H1 (cell line): ENCODE data around the gene SH3BGRL. TPM values are rescaled to one million over a fixed set of nuclear protein-coding genes. Genes with fewer than 3 reads are reported as not detected.

Experiments
- CTCF ChIA-PET: fragments of 300-600 bp; sonication (Branson Sonifier 250); formaldehyde crosslinking; loops from one replicate; lab custom pipeline; 2021; ENCODE audit not compliant: partially characterized antibody; lab: Charles Lee
- POLR2A ChIA-PET: fragments of 300-600 bp; sonication (Branson Sonifier 250); formaldehyde crosslinking; loops from one replicate; lab custom pipeline; 2021; ENCODE audit warnings: inconsistent platforms; ENCODE audit not compliant: partially characterized antibody; lab: Charles Lee
- DNase-seq, 2 experiments: peaks; one replicate each; pipeline versions ENCODE4 v3.0.0 to v3.0.0-alpha.2; 2010 to 2022; ENCODE audit warnings: low spot score in 2 of 2, low read depth in 1 of 2, mixed read lengths in 1 of 2
- FAIRE-seq: peaks from 2 replicates; lab custom pipeline; 2011; peaks lifted over from hg19 to GRCh38; lab: Jason Lieb, UNC
- H2AFZ ChIP-seq: 2 replicates; pipeline ENCODE4 v1.8.1; 2012; ENCODE audit warnings: low read length, inconsistent platforms
- H2AK5ac ChIP-seq: 2 replicates; pipeline ENCODE4 v1.6.1; 2013; ENCODE audit warnings: low read depth, low read length
- H2BK120ac ChIP-seq: replicated peaks from 2 replicates; pipeline ENCODE3; 2013; ENCODE audit warnings: low read depth, low read length, inconsistent platforms
- H2BK12ac ChIP-seq: 2 replicates; pipeline ENCODE4 v1.6.1; 2013; ENCODE audit warnings: low read depth, low read length
- H2BK15ac ChIP-seq: 2 replicates; pipeline ENCODE4 v1.6.1; 2013; ENCODE audit warnings: low read length
- H2BK20ac ChIP-seq: 2 replicates; pipeline ENCODE4 v1.6.1; 2013; ENCODE audit warnings: low read length
- H2BK5ac ChIP-seq: 2 replicates; pipeline ENCODE4 v1.6.1; 2013; ENCODE audit warnings: low read depth, low read length
- H3K14ac ChIP-seq: 2 replicates; pipeline ENCODE4 v1.6.1; 2013; ENCODE audit warnings: inconsistent platforms; ENCODE audit not compliant: insufficient read length
- H3K18ac ChIP-seq: 2 replicates; pipeline ENCODE4 v1.6.1; 2013; ENCODE audit warnings: low read length; ENCODE audit errors: extremely low read depth
- H3K23ac ChIP-seq: 2 replicates; pipeline ENCODE4 v1.6.1; 2013; ENCODE audit warnings: inconsistent platforms; ENCODE audit not compliant: insufficient read length
- H3K23me2 ChIP-seq: 2 replicates; pipeline ENCODE4 v1.6.1; 2013; ENCODE audit warnings: low read depth, low read length
- H3K27ac ChIP-seq: 2 replicates; pipeline ENCODE4 v1.6.1; 2011; ENCODE audit warnings: low read depth, low read length, inconsistent platforms
- H3K27me3 ChIP-seq, 4 experiments: replicated peaks in 1 of 4; 1 replicate in 1 of 4; 2 replicates in 3 of 4; pipeline versions ENCODE4 v1.6.1 to v1.8.1; 2011 to 2013; ENCODE audit warnings: low read length in 3 of 4, mild to moderate bottlenecking in 3 of 4, inconsistent platforms in 2 of 4, mixed read lengths in 2 of 4, moderate library complexity in 1 of 4; ENCODE audit not compliant: control insufficient read depth in 3 of 4, insufficient read depth in 3 of 4; ENCODE audit errors: extremely low read depth in 1 of 4
- H3K36me3 ChIP-seq, 4 experiments: 2 replicates each; pipeline versions ENCODE4 v1.6.1 to v1.8.1; 2011 to 2013; ENCODE audit warnings: mild to moderate bottlenecking in 4 of 4, low read length in 3 of 4, moderate library complexity in 2 of 4, control low read depth in 1 of 4, inconsistent platforms in 1 of 4; ENCODE audit not compliant: insufficient read depth in 4 of 4, control insufficient read depth in 2 of 4
- H3K4ac ChIP-seq: replicated peaks from 2 replicates; pipeline ENCODE3; 2013; ENCODE audit warnings: low read length, low read depth, mixed read lengths, inconsistent platforms; ENCODE audit not compliant: insufficient read length
- H3K4me1 ChIP-seq, 4 experiments: replicated peaks in 1 of 4; 1 replicate in 1 of 4; 2 replicates in 3 of 4; pipeline versions ENCODE4 v1.6.1 to v1.8.1; 2011 to 2013; ENCODE audit warnings: low read length in 3 of 4, inconsistent platforms in 2 of 4, mixed read lengths in 1 of 4; ENCODE audit not compliant: insufficient read depth in 4 of 4, control insufficient read depth in 3 of 4
- H3K4me2 ChIP-seq, 2 experiments: 2 replicates each; pipeline versions ENCODE4 v1.6.1 to v1.8.1; 2011 to 2013; ENCODE audit warnings: low read depth in 2 of 2, low read length in 2 of 2, control low read depth in 1 of 2, inconsistent platforms in 1 of 2, mild to moderate bottlenecking in 1 of 2; ENCODE audit not compliant: insufficient read depth in 1 of 2
- H3K4me3 ChIP-seq, 4 experiments: fragments of 200-600, 300-600 bp in 1 of 4; sonication (generic), shearing (Covaris generic), sonication (Bioruptor Twin) in 1 of 4; 2 replicates each; pipeline versions ENCODE4 v1.5.1 to v1.8.1; 2011 to 2016; ENCODE audit warnings: low read length in 4 of 4, low read depth in 3 of 4, control low read depth in 2 of 4, inconsistent platforms in 2 of 4, mild to moderate bottlenecking in 2 of 4, mixed read lengths in 1 of 4, moderate library complexity in 1 of 4; ENCODE audit not compliant: insufficient read depth in 2 of 4; ENCODE audit errors: extremely low read depth in 1 of 4
- H3K56ac ChIP-seq: replicated peaks from 2 replicates; pipeline ENCODE3; 2013; ENCODE audit warnings: low read depth, mild to moderate bottlenecking, mixed read lengths, low read length, inconsistent platforms; ENCODE audit not compliant: insufficient read length
- H3K79me1 ChIP-seq: 2 replicates; pipeline ENCODE4 v1.6.1; 2013; ENCODE audit warnings: low read depth, low read length, control low read depth
- H3K79me2 ChIP-seq, 2 experiments: 2 replicates each; pipeline versions ENCODE4 v1.6.1 to v1.8.1; 2012 to 2013; ENCODE audit warnings: low read length in 2 of 2, mild to moderate bottlenecking in 2 of 2, inconsistent platforms in 1 of 2; ENCODE audit not compliant: insufficient read depth in 2 of 2, control insufficient read depth in 1 of 2
- H3K9ac ChIP-seq, 4 experiments: replicated peaks in 1 of 4; 1 replicate in 1 of 4; 2 replicates in 3 of 4; pipeline versions ENCODE4 v1.6.1 to v1.8.1; 2011 to 2013; ENCODE audit warnings: low read depth in 3 of 4, low read length in 3 of 4, control low read depth in 2 of 4, mild to moderate bottlenecking in 2 of 4, moderate library complexity in 2 of 4, inconsistent platforms in 1 of 4; ENCODE audit errors: extremely low read depth in 1 of 4
- H3K9me3 ChIP-seq, 2 experiments: 2 replicates each; pipeline versions ENCODE4 v1.6.1 to v1.8.1; 2012 to 2013; ENCODE audit warnings: mild to moderate bottlenecking in 2 of 2, moderate library complexity in 2 of 2, control low read depth in 1 of 2, inconsistent platforms in 1 of 2, low read depth in 1 of 2, low read length in 1 of 2, mixed read lengths in 1 of 2; ENCODE audit not compliant: insufficient read depth in 2 of 2
- H4K20me1 ChIP-seq, 2 experiments: replicated peaks in 1 of 2; 2 replicates each; pipeline versions ENCODE3 to v1.8.1; 2011 to 2013; ENCODE audit warnings: inconsistent platforms in 2 of 2, low read length in 2 of 2, mild to moderate bottlenecking in 1 of 2; ENCODE audit not compliant: insufficient read depth in 2 of 2, control insufficient read depth in 1 of 2
- H4K5ac ChIP-seq: 2 replicates; pipeline ENCODE4 v1.6.1; 2013; ENCODE audit warnings: low read length, low read depth, mixed read lengths, inconsistent platforms; ENCODE audit not compliant: insufficient read length
- H4K8ac ChIP-seq: 2 replicates; pipeline ENCODE4 v1.8.0; 2013; ENCODE audit warnings: mild to moderate bottlenecking, moderate library complexity, low read length, inconsistent platforms; ENCODE audit not compliant: insufficient read depth; ENCODE audit errors: extremely low read depth
- H4K91ac ChIP-seq: replicated peaks from 2 replicates; pipeline ENCODE3; 2013; ENCODE audit warnings: low read length, mixed read lengths, inconsistent platforms; ENCODE audit not compliant: insufficient read length
- ATF3 ChIP-seq: IDR thresholded peaks from 2 replicates; pipeline ENCODE4 v1.6.1; 2011; ENCODE audit warnings: low read depth, mild to moderate bottlenecking, low read length; ENCODE audit not compliant: insufficient read depth
- BRCA1 ChIP-seq: IDR thresholded peaks from 2 replicates; pipeline ENCODE4 v1.6.1; 2012; ENCODE audit warnings: low read depth, low read length, improper control_type of control experiment
- CEBPB ChIP-seq: IDR thresholded peaks from 2 replicates; pipeline ENCODE4 v1.6.1; 2012; ENCODE audit warnings: low read depth, low read length
- CTBP2 ChIP-seq: IDR thresholded peaks from 2 replicates; pipeline ENCODE4 v1.7.0; 2011; ENCODE audit warnings: borderline replicate concordance, mild to moderate bottlenecking, moderate library complexity, mixed read lengths, low read length; ENCODE audit not compliant: insufficient read depth, insufficient read length
- EGR1 ChIP-seq: IDR thresholded peaks from 2 replicates; pipeline ENCODE4 v1.6.1; 2011; ENCODE audit warnings: low read depth, low read length, borderline replicate concordance
- EP300 ChIP-seq, 2 experiments: IDR thresholded peaks; 1 replicate in 1 of 2; 2 replicates in 1 of 2; pipeline ENCODE4 v1.6.1; 2011 to 2012; ENCODE audit warnings: low read depth in 2 of 2, low read length in 2 of 2, mild to moderate bottlenecking in 2 of 2, borderline replicate concordance in 1 of 2, inconsistent platforms in 1 of 2, moderate library complexity in 1 of 2
- EZH2 ChIP-seq: fragments of 200-600 bp; sonication (generic); IDR thresholded peaks from 2 replicates; pipeline ENCODE4 v1.7.1; 2012; ENCODE audit warnings: low read depth, mild to moderate bottlenecking, moderate library complexity, low read length, inconsistent platforms; ENCODE audit not compliant: severe bottlenecking
- GTF2F1 ChIP-seq: IDR thresholded peaks from 2 replicates; pipeline ENCODE4 v1.6.1; 2012; ENCODE audit warnings: low read depth, low read length, improper control_type of control experiment, borderline replicate concordance
- MAFK ChIP-seq: IDR thresholded peaks from 2 replicates; pipeline ENCODE4 v1.6.1; 2012; ENCODE audit warnings: low read depth, mild to moderate bottlenecking, improper control_type of control experiment, low read length
- POLR2AphosphoS5 ChIP-seq: IDR thresholded peaks from 2 replicates; pipeline ENCODE4 v1.6.1; 2011; ENCODE audit warnings: low read depth, low read length
- SIN3A ChIP-seq, 2 experiments: IDR thresholded peaks in 1 of 2; conservative IDR thresholded peaks in 1 of 2; 2 replicates each; pipeline ENCODE4 v1.6.1; 2011 to 2012; ENCODE audit warnings: low read length in 2 of 2, improper control_type of control experiment in 1 of 2, low read depth in 1 of 2, mild to moderate bottlenecking in 1 of 2
- SIRT6 ChIP-seq: IDR thresholded peaks from one replicate; pipeline ENCODE4 v1.7.1; 2012; ENCODE audit warnings: low read length, inconsistent platforms
- SIX5 ChIP-seq: IDR thresholded peaks from 2 replicates; pipeline ENCODE4 v1.6.1; 2011; ENCODE audit warnings: mild to moderate bottlenecking, low read depth, low read length
- YY1 ChIP-seq: IDR thresholded peaks from 2 replicates; pipeline ENCODE4 v1.6.1; 2011; ENCODE audit warnings: low read depth, mild to moderate bottlenecking, low read length
- WGBS, 2 experiments: shearing (Covaris generic) in 1 of 2; methylation state at CpG; one replicate each; pipeline versions ENCODE4 v1.1.6 to v1.1.7; 2013 to 2015; ENCODE audit warnings: low lambda C conversion rate in 2 of 2, mixed read lengths in 2 of 2, inconsistent platforms in 1 of 2, low coverage in 1 of 2, missing lambda C conversion rate in 1 of 2; ENCODE audit not compliant: insufficient replicate concordance in 2 of 2, insufficient coverage in 1 of 2, insufficient read length in 1 of 2; ENCODE audit errors: extremely low coverage in 1 of 2, missing lambda C conversion rate in 1 of 2; 5-methylcytosine and 5-hydroxymethylcytosine counted together
- polyA plus RNA-seq, 7 experiments: library from polyadenylated mRNA; depleted of rRNA in 3 of 7; stranded (reverse) in 5 of 7; unstranded in 2 of 7; fragments of >200 nt in 5 of 7; fragments of 200-250 nt in 2 of 7; gene quantifications; 1 replicate in 5 of 7; 2 replicates in 1 of 7; 4 replicates in 1 of 7; pipeline versions ENCODE4 v1.2.1 to v1.2.3, GENCODE V29; 2011 to 2013; ENCODE audit warnings: missing spikeins in 2 of 7, mixed read lengths in 2 of 7
- total RNA-seq: library from RNA; stranded (reverse); fragmentation: NEBNext Ultra II Directional; extraction: Animal tissue kit (Norgen Biotek cat#: 25700); gene quantifications from 2 replicates; pipeline ENCODE4 v1.2.1, GENCODE V29; 2021

Gene SH3BGRL
- total and polyA plus RNA-seq, 2 of the 8 experiments (the other 6 are each of a cell fraction or from before 2014, with no cell fraction given), result 36.3 to 49.6 TPM

- TF ChIP-seq ATF3 (no peak), SIRT6 (no peak), EGR1 (no peak), CTBP2 (no peak), EZH2 (no peak), BRCA1 (no peak), CEBPB (no peak), SIN3A (conservative IDR thresholded peaks at IDR 0.05 in 1 of 2, IDR thresholded peaks at IDR 0.05 in 1 of 2; ENCODE audit: low read depth in 1 of 2, low read length in 2 of 2) (no peak), SIX5 (no peak), GTF2F1 (no peak), EP300 (IDR thresholded peaks at IDR 0.05; ENCODE audit: borderline replicate concordance in 1 of 2, low read depth in 2 of 2, low read length in 2 of 2) (no peak), YY1 (no peak), MAFK (no peak), POLR2AphosphoS5 (no peak)
- H2AK5ac ChIP-seq, result no peak overlapping the region
- H2BK120ac ChIP-seq, result no peak overlapping the region
- H3K18ac ChIP-seq, result no peak overlapping the region
- no peak for DNase-seq
- H3K14ac ChIP-seq, result no peak overlapping the region
- H3K56ac ChIP-seq, result no peak overlapping the region
- H4K20me1 ChIP-seq, result no peaks in the 10 kb centered on the region
- no peaks in the 10 kb centered on the region for H3K36me3 ChIP-seq
- no peaks in the 10 kb centered on the region for H3K4me1 ChIP-seq
- no peak overlapping the region for H3K4ac ChIP-seq
- no peaks in the 10 kb centered on the region for H3K23me2 ChIP-seq
- no peak overlapping the region for H4K5ac ChIP-seq
- no peak overlapping the region for H3K4me3 ChIP-seq
- no peak overlapping the region for H3K4me2 ChIP-seq
- FAIRE-seq, result no peak
- POLR2A ChIA-PET, result no interaction called here
- no peaks in the 10 kb centered on the region for H3K79me1 ChIP-seq
- no peak overlapping the region for H2BK12ac ChIP-seq
- no peaks in the 10 kb centered on the region for H3K27me3 ChIP-seq
- no peak overlapping the region for H4K8ac ChIP-seq
- H3K23ac ChIP-seq, result no peak overlapping the region
- H2BK20ac ChIP-seq, result no peak overlapping the region
- H4K91ac ChIP-seq, result no peak overlapping the region
- no peak overlapping the region for H2BK5ac ChIP-seq
- no peaks in the 10 kb centered on the region for H3K9me3 ChIP-seq
- H3K27ac ChIP-seq, result no peak overlapping the region
- no peak overlapping the region for H2AFZ ChIP-seq
- no peak overlapping the region for H2BK15ac ChIP-seq
- H3K9ac ChIP-seq, result no peak overlapping the region
- WGBS, 2 experiments, result 100% methylated on average over 3 of the region's 3 CpGs; no CpG with 5 or more reads in 1 of the 2 experiments
- no peaks in the 10 kb centered on the region for H3K79me2 ChIP-seq
- CTCF ChIA-PET, result interaction anchor here (1.0 kb wide), 1 partner anchor 47 kb away, joined by 3 read pairs; no protein-coding TSS in a partner anchor
Measured at GRCh38 chrX:81168391-81168790, 33.5 kb upstream of the SH3BGRL start.
